ENCODE results near the gene MOCS3. TPM values are rescaled to one million over a fixed set of nuclear protein-coding genes. Genes with fewer than 3 reads are reported as not detected.
A peak's percentile ranks its signal among the peaks of the same experiment; 100 is the strongest.

The MOCS3 gene
- total RNA-seq, 2 experiments from 2014 or later: 1.6 to 2.2 TPM

- intact Hi-C loops (cut with micrococcal nuclease): no loop called here
- no peak overlapping the region for H3K27ac Mint-ChIP-seq
- H3K4me1 Mint-ChIP-seq (ENCODE audit: low read depth): no peaks in the 10 kb centered on the region
- CTCF ChIA-PET: interaction anchor here (0.7 to 16.8 kb wide), 14 partner anchors 11 to 603 kb away, joined by 3 to 211 read pairs (median 4); no protein-coding TSS in a partner anchor
- DNase-seq: no peak
- H3K27me3 Mint-ChIP-seq (ENCODE audit: low read depth): peaks cover 2% of the 10 kb centered on the region
- no peaks in the 10 kb centered on the region for H3K9me3 Mint-ChIP-seq
- H3K4me3 Mint-ChIP-seq: no peak overlapping the region
- no peaks in the 10 kb centered on the region for H3K36me3 Mint-ChIP-seq (ENCODE audit: low read depth)
Observed at GRCh38 chr20:50992336-50992732, 33.7 kb downstream of the MOCS3 start.

- no peaks in the 10 kb centered on the region for H3K4me1 Mint-ChIP-seq (ENCODE audit: low read depth)
- no peak overlapping the region for H3K27ac Mint-ChIP-seq
- no peaks in the 10 kb centered on the region for H3K27me3 Mint-ChIP-seq (ENCODE audit: low read depth)
- peak; percentile 66 for DNase-seq
- H3K36me3 Mint-ChIP-seq (ENCODE audit: low read depth): no peaks in the 10 kb centered on the region
- H3K4me3 Mint-ChIP-seq: no peak overlapping the region
- intact Hi-C loops (cut with micrococcal nuclease): no loop called here
- no peaks in the 10 kb centered on the region for H3K9me3 Mint-ChIP-seq
- CTCF ChIA-PET: interaction anchor here (0.6 to 16.8 kb wide), 19 partner anchors 11 to 703 kb away, joined by 3 to 211 read pairs (median 3); no protein-coding TSS in a partner anchor
Observed at GRCh38 chr20:50992733-50993457, 34.3 kb downstream of the MOCS3 start.

GRCh38 chr20:50993876-50994275, 35.3 kb downstream of the MOCS3 start:
- Mint-ChIP-seq H3K4me3 (no peak overlapping the region), H3K36me3 (ENCODE audit: low read depth) (no peaks in the 10 kb centered on the region), H3K4me1 (ENCODE audit: low read depth) (no peaks in the 10 kb centered on the region), H3K27me3 (ENCODE audit: low read depth) (no peaks in the 10 kb centered on the region), H3K27ac (no peak overlapping the region), H3K9me3 (no peaks in the 10 kb centered on the region)
- intact Hi-C loops (cut with micrococcal nuclease): no loop called here
- CTCF ChIA-PET: interaction anchor here (0.6 to 16.8 kb wide), 6 partner anchors 76 to 335 kb away, joined by 3 to 211 read pairs (median 4); no protein-coding TSS in a partner anchor
- no peak for DNase-seq

- no peak overlapping the region for H3K27ac Mint-ChIP-seq
- H3K27me3 Mint-ChIP-seq (ENCODE audit: low read depth): peaks cover 2% of the 10 kb centered on the region
- no peaks in the 10 kb centered on the region for H3K4me1 Mint-ChIP-seq (ENCODE audit: low read depth)
- no peaks in the 10 kb centered on the region for H3K9me3 Mint-ChIP-seq
- intact Hi-C loops (cut with micrococcal nuclease): no loop called here
- no peak overlapping the region for H3K4me3 Mint-ChIP-seq
- DNase-seq: no peak
- CTCF ChIA-PET: interaction anchor here (0.6 to 16.8 kb wide), 5 partner anchors 11 to 365 kb away, joined by 3 to 211 read pairs (median 3); no protein-coding TSS in a partner anchor
- no peaks in the 10 kb centered on the region for H3K36me3 Mint-ChIP-seq (ENCODE audit: low read depth)
Observed at GRCh38 chr20:50995506-50995905, 36.9 kb downstream of the MOCS3 start.

GRCh38 chr20:50996901-50997865, 38.6 kb downstream of the MOCS3 start:
- CTCF ChIA-PET: interaction anchor here (0.6 to 16.8 kb wide), 8 partner anchors 8 to 329 kb away, joined by 3 to 211 read pairs (median 4); no protein-coding TSS in a partner anchor
- Mint-ChIP-seq H3K9me3 (no peaks in the 10 kb centered on the region), H3K4me1 (ENCODE audit: low read depth) (no peaks in the 10 kb centered on the region), H3K27ac (no peak overlapping the region), H3K4me3 (no peak overlapping the region), H3K36me3 (ENCODE audit: low read depth) (no peaks in the 10 kb centered on the region), H3K27me3 (ENCODE audit: low read depth) (peaks cover 10% of the 10 kb centered on the region)
- intact Hi-C loops (cut with micrococcal nuclease): no loop called here
- DNase-seq: no peak

GRCh38 chr20:50999355-50999754, 40.7 kb downstream of the MOCS3 start:
- H3K27me3 Mint-ChIP-seq (ENCODE audit: low read depth): peaks cover 13% of the 10 kb centered on the region
- DNase-seq: no peak
- no peaks in the 10 kb centered on the region for H3K4me1 Mint-ChIP-seq (ENCODE audit: low read depth)
- CTCF ChIA-PET: interaction anchor here (0.9 kb wide), 1 partner anchor 12 kb away, joined by 4 read pairs; no protein-coding TSS in a partner anchor
- no peaks in the 10 kb centered on the region for H3K9me3 Mint-ChIP-seq
- no peak overlapping the region for H3K27ac Mint-ChIP-seq
- no peaks in the 10 kb centered on the region for H3K36me3 Mint-ChIP-seq (ENCODE audit: low read depth)
- intact Hi-C loops (cut with micrococcal nuclease): no loop called here
- no peak overlapping the region for H3K4me3 Mint-ChIP-seq

GRCh38 chr20:51001430-51002265, 43.0 kb downstream of the MOCS3 start:
- Mint-ChIP-seq H3K27ac (no peak overlapping the region), H3K4me1 (ENCODE audit: low read depth) (no peaks in the 10 kb centered on the region), H3K27me3 (ENCODE audit: low read depth) (peaks cover 13% of the 10 kb centered on the region), H3K4me3 (no peak overlapping the region), H3K9me3 (no peaks in the 10 kb centered on the region), H3K36me3 (ENCODE audit: low read depth) (no peaks in the 10 kb centered on the region)
- CTCF ChIA-PET: interaction anchor here (1.8 kb wide), 1 partner anchor 14 kb away, joined by 5 read pairs; no protein-coding TSS in a partner anchor
- no peak for DNase-seq
- intact Hi-C loops (cut with micrococcal nuclease): no loop called here

- no peaks in the 10 kb centered on the region for H3K36me3 Mint-ChIP-seq (ENCODE audit: low read depth)
- no peaks in the 10 kb centered on the region for H3K9me3 Mint-ChIP-seq
- H3K27ac Mint-ChIP-seq: no peak overlapping the region
- CTCF ChIA-PET: interaction anchor here (1.8 kb wide), 1 partner anchor 15 kb away, joined by 5 read pairs; no protein-coding TSS in a partner anchor
- H3K27me3 Mint-ChIP-seq (ENCODE audit: low read depth): peaks cover 13% of the 10 kb centered on the region
- H3K4me1 Mint-ChIP-seq (ENCODE audit: low read depth): no peaks in the 10 kb centered on the region
- intact Hi-C loops (cut with micrococcal nuclease): no loop called here
- DNase-seq: no peak
- H3K4me3 Mint-ChIP-seq: no peak overlapping the region
Observed at GRCh38 chr20:51002633-51003032, 44.0 kb downstream of the MOCS3 start.

- H3K4me3 Mint-ChIP-seq: no peak overlapping the region
- H3K27ac Mint-ChIP-seq: no peak overlapping the region
- no peaks in the 10 kb centered on the region for H3K36me3 Mint-ChIP-seq (ENCODE audit: low read depth)
- CTCF ChIA-PET: interaction anchor here (0.6 to 0.7 kb wide), 2 partner anchors 14 to 260 kb away, joined by 4 to 6 read pairs; no protein-coding TSS in a partner anchor
- peaks cover 13% of the 10 kb centered on the region for H3K27me3 Mint-ChIP-seq (ENCODE audit: low read depth)
- DNase-seq: no peak
- intact Hi-C loops (cut with micrococcal nuclease): no loop called here
- no peaks in the 10 kb centered on the region for H3K4me1 Mint-ChIP-seq (ENCODE audit: low read depth)
- H3K9me3 Mint-ChIP-seq: no peaks in the 10 kb centered on the region
Observed at GRCh38 chr20:51003753-51004152, 45.1 kb downstream of the MOCS3 start.

GRCh38 chr20:51004305-51004727, 45.7 kb downstream of the MOCS3 start:
- Mint-ChIP-seq H3K36me3 (ENCODE audit: low read depth) (no peaks in the 10 kb centered on the region), H3K4me1 (ENCODE audit: low read depth) (no peaks in the 10 kb centered on the region), H3K4me3 (no peak overlapping the region), H3K27ac (no peak overlapping the region), H3K27me3 (ENCODE audit: low read depth) (peaks cover 17% of the 10 kb centered on the region), H3K9me3 (no peaks in the 10 kb centered on the region)
- CTCF ChIA-PET: interaction anchor here (0.7 kb wide), 1 partner anchor 11 kb away, joined by 3 read pairs; no protein-coding TSS in a partner anchor
- intact Hi-C loops (cut with micrococcal nuclease): no loop called here
- no peak for DNase-seq

GRCh38 chr20:51004781-51005180, 46.2 kb downstream of the MOCS3 start:
- no peaks in the 10 kb centered on the region for H3K4me1 Mint-ChIP-seq (ENCODE audit: low read depth)
- H3K4me3 Mint-ChIP-seq: no peak overlapping the region
- H3K9me3 Mint-ChIP-seq: no peaks in the 10 kb centered on the region
- no peak overlapping the region for H3K27ac Mint-ChIP-seq
- no peaks in the 10 kb centered on the region for H3K36me3 Mint-ChIP-seq (ENCODE audit: low read depth)
- intact Hi-C loops (cut with micrococcal nuclease): no loop called here
- no peak for DNase-seq
- peaks cover 17% of the 10 kb centered on the region for H3K27me3 Mint-ChIP-seq (ENCODE audit: low read depth)
- CTCF ChIA-PET: interaction anchor here (0.7 kb wide), 1 partner anchor 11 kb away, joined by 3 read pairs; no protein-coding TSS in a partner anchor
